ENCODE results near the gene ZNF559. TPM values are rescaled to one million over a fixed set of nuclear protein-coding genes. Genes with fewer than 3 reads are reported as not detected.
"Not testable (repeated sequence)": the region's sequence is repeated elsewhere in the genome, so short reads cannot be mapped to it uniquely, and the experiment has no call there.

Gene ZNF559
- total RNA-seq (2014; rRNA removed; shearing (Covaris generic)), result 3.4 and 7.2 TPM in 2 replicates

GRCh38 chr19:9323919-9324583, at the start of gene ZNF559:
ZNF559 (plus strand) TSS chr19:9324179; CDS start chr19:9338550, 14,371 bp downstream.
- peak; percentile 90 for DNase-seq (ENCODE audit: low spot score)
- in situ Hi-C loops (cut with HindIII; ENCODE audit: low sequenced_read_pairs), result no loop called here

GRCh38 chr19:9283485-9283884, 40.5 kb upstream of the ZNF559 start:
- in situ Hi-C loops (cut with HindIII; ENCODE audit: low sequenced_read_pairs); DNase-seq (ENCODE audit: low spot score): not testable (repeated sequence)

GRCh38 chr19:9289231-9289884, 34.6 kb upstream of the ZNF559 start:
- in situ Hi-C loops (cut with HindIII; ENCODE audit: low sequenced_read_pairs), result no loop called here

GRCh38 chr19:9295411-9295849, 28.5 kb upstream of the ZNF559 start:
- no peak for DNase-seq (ENCODE audit: low spot score)
- in situ Hi-C loops (cut with HindIII; ENCODE audit: low sequenced_read_pairs), result no loop called here

More at GRCh38 chr19:9289231-9289884, 34.6 kb upstream of the ZNF559 start:
- no peak for DNase-seq (ENCODE audit: low spot score)

- no peak for DNase-seq (ENCODE audit: low spot score)
- in situ Hi-C loops (cut with HindIII; ENCODE audit: low sequenced_read_pairs), result no loop called here
Observed at GRCh38 chr19:9296336-9296735, 27.6 kb upstream of the ZNF559 start.

- DNase-seq (ENCODE audit: low spot score), result no peak
- in situ Hi-C loops (cut with HindIII; ENCODE audit: low sequenced_read_pairs), result no loop called here
Observed at GRCh38 chr19:9306443-9306842, 17.5 kb upstream of the ZNF559 start.

- in situ Hi-C loops (cut with HindIII; ENCODE audit: low sequenced_read_pairs), result no loop called here
- peak; percentile 3 for DNase-seq (ENCODE audit: low spot score)
Observed at GRCh38 chr19:9308091-9308770, 15.7 kb upstream of the ZNF559 start.

- in situ Hi-C loops (cut with HindIII; ENCODE audit: low sequenced_read_pairs), result no loop called here
Observed at GRCh38 chr19:9309139-9309973, 14.6 kb upstream of the ZNF559 start, which contains the start of gene ZNF699. ZNF699 (minus strand) TSS chr19:9309838; CDS start chr19:9305119, 4,719 bp downstream.

GRCh38 chr19:9309974-9310446, 14.0 kb upstream of the ZNF559 start:
- in situ Hi-C loops (cut with HindIII; ENCODE audit: low sequenced_read_pairs), result no loop called here
- DNase-seq (ENCODE audit: low spot score), result peak; percentile 97

More at GRCh38 chr19:9309139-9309973, 14.6 kb upstream of the ZNF559 start, which contains the start of gene ZNF699:
- peak; percentile 99 for DNase-seq (ENCODE audit: low spot score)

- DNase-seq (ENCODE audit: low spot score), result no peak
- in situ Hi-C loops (cut with HindIII; ENCODE audit: low sequenced_read_pairs), result no loop called here
Observed at GRCh38 chr19:9313756-9314155, 10.2 kb upstream of the ZNF559 start.

- in situ Hi-C loops (cut with HindIII; ENCODE audit: low sequenced_read_pairs), result no loop called here
- DNase-seq (ENCODE audit: low spot score), result no peak
Observed at GRCh38 chr19:9321338-9321737, 2.6 kb upstream of the ZNF559 start.

- in situ Hi-C loops (cut with HindIII; ENCODE audit: low sequenced_read_pairs); DNase-seq (ENCODE audit: low spot score): not testable (repeated sequence)
Observed at GRCh38 chr19:9321756-9322155, 2.2 kb upstream of the ZNF559 start.

- DNase-seq (ENCODE audit: low spot score); in situ Hi-C loops (cut with HindIII; ENCODE audit: low sequenced_read_pairs): not testable (repeated sequence)
Observed at GRCh38 chr19:9322201-9322600, 1.8 kb upstream of the ZNF559 start.

- peak; percentile 88 for DNase-seq (ENCODE audit: low spot score)
- in situ Hi-C loops (cut with HindIII; ENCODE audit: low sequenced_read_pairs), result no loop called here
Observed at GRCh38 chr19:9323557-9323918, 441 bp upstream of the ZNF559 start.

- in situ Hi-C loops (cut with HindIII; ENCODE audit: low sequenced_read_pairs), result no loop called here
- no peak for DNase-seq (ENCODE audit: low spot score)
Observed at GRCh38 chr19:9324584-9324962, 594 bp downstream of the ZNF559 start.

- in situ Hi-C loops (cut with HindIII; ENCODE audit: low sequenced_read_pairs), result no loop called here
- no peak for DNase-seq (ENCODE audit: low spot score)
Observed at GRCh38 chr19:9329999-9330398, 6.0 kb downstream of the ZNF559 start.

GRCh38 chr19:9342610-9343304, 18.8 kb downstream of the ZNF559 start:
- DNase-seq (ENCODE audit: low spot score), result no peak
- in situ Hi-C loops (cut with HindIII; ENCODE audit: low sequenced_read_pairs), result no loop called here

GRCh38 chr19:9345005-9345404, 21.0 kb downstream of the ZNF559 start:
- in situ Hi-C loops (cut with HindIII; ENCODE audit: low sequenced_read_pairs), result no loop called here

More at GRCh38 chr19:9345005-9345404, 21.0 kb downstream of the ZNF559 start:
- DNase-seq (ENCODE audit: low spot score), result no peak
